GM23248 (cell line): Measurements from ENCODE around the gene SRCIN1.

Experiments used
- EZH2 ChIP-seq: fragments of 200-600 bp; sonication (generic); IDR thresholded peaks from 2 replicates; pipeline ENCODE4 v1.6.1; 2018; ENCODE audit warnings: antibody characterized with exemption, mild to moderate bottlenecking; ENCODE audit not compliant: insufficient read depth, poor library complexity, severe bottlenecking
- EZH2phosphoT487 ChIP-seq: fragments of 200-600 bp; sonication (generic); IDR thresholded peaks from 2 replicates; pipeline ENCODE4 v1.6.1; 2018; ENCODE audit warnings: antibody characterized with exemption, moderate library complexity, mild to moderate bottlenecking, low read depth; ENCODE audit not compliant: insufficient read depth

- TF ChIP-seq EZH2 (no peak), EZH2phosphoT487 (no peak)
These were observed 10.6 kb upstream of the SRCIN1 start for GRCh38 chr17:38616361-38616760.
